WTC11 (cell line): Measurements from ENCODE around the gene BICC1.

Experiments
- CBFB ChIP-seq: sonication (generic); formaldehyde crosslinking; IDR thresholded peaks from 2 replicates; pipeline ENCODE4 v1.8.1; 2022; ENCODE audit warnings: mild to moderate bottlenecking, low read depth, missing genetic modification reagents
- CREB1 ChIP-seq: sonication (generic); formaldehyde crosslinking; IDR thresholded peaks from 2 replicates; pipeline ENCODE4 v1.8.0; 2023; ENCODE audit warnings: mild to moderate bottlenecking, missing genetic modification reagents
- CTCF ChIP-seq: fragments of 200-600 bp; IDR thresholded peaks from 2 replicates; pipeline ENCODE4 v1.8.0; 2022; ENCODE audit warnings: antibody characterized with exemption
- ESRRA ChIP-seq: sonication (generic); formaldehyde crosslinking; IDR thresholded peaks from 2 replicates; pipeline ENCODE4 v1.8.1; 2022; ENCODE audit warnings: mild to moderate bottlenecking, missing genetic modification reagents, borderline replicate concordance
- NFE2L1 ChIP-seq: sonication (generic); formaldehyde crosslinking; IDR thresholded peaks from 2 replicates; pipeline ENCODE4 v1.8.1; 2023; ENCODE audit warnings: missing genetic modification reagents
- NR2C2 ChIP-seq: sonication (generic); formaldehyde crosslinking; IDR thresholded peaks from 2 replicates; pipeline ENCODE4 v1.8.0; 2022; ENCODE audit warnings: mild to moderate bottlenecking, missing genetic modification reagents
- TEAD1 ChIP-seq: sonication (generic); formaldehyde crosslinking; IDR thresholded peaks from 2 replicates; pipeline ENCODE4 v1.8.0; 2022; ENCODE audit warnings: mild to moderate bottlenecking, missing genetic modification reagents
- TP53 ChIP-seq: sonication (generic); formaldehyde crosslinking; IDR thresholded peaks from 2 replicates; pipeline ENCODE4 v1.8.1; 2023; ENCODE audit warnings: mild to moderate bottlenecking, missing genetic modification reagents
- USF2 ChIP-seq: sonication (generic); formaldehyde crosslinking; IDR thresholded peaks from 2 replicates; pipeline ENCODE4 v1.8.1; 2023; ENCODE audit warnings: mild to moderate bottlenecking, missing genetic modification reagents, moderate library complexity
- TF ChIP-seq, protein P1 (sequence below): sonication (generic); formaldehyde crosslinking; IDR thresholded peaks from 2 replicates; pipeline ENCODE4 v1.8.1; 2022; ENCODE audit warnings: missing genetic modification reagents, borderline replicate concordance

- no peak for TF ChIP-seq CTCF
- TF ChIP-seq TEAD1 (CRISPR knock-in tag) = no peak
- TF ChIP-seq NR2C2 (CRISPR knock-in tag) = no peak
- no peak for TF ChIP-seq NFE2L1 (CRISPR knock-in tag)
- TF ChIP-seq, protein P1, sequence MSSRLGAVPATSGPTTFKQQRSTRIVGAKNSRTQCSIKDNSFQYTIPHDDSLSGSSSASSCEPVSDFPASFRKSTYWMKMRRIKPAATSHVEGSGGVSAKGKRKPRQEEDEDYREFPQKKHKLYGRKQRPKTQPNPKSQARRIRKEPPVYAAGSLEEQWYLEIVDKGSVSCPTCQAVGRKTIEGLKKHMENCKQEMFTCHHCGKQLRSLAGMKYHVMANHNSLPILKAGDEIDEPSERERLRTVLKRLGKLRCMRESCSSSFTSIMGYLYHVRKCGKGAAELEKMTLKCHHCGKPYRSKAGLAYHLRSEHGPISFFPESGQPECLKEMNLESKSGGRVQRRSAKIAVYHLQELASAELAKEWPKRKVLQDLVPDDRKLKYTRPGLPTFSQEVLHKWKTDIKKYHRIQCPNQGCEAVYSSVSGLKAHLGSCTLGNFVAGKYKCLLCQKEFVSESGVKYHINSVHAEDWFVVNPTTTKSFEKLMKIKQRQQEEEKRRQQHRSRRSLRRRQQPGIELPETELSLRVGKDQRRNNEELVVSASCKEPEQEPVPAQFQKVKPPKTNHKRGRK (CRISPR knock-in tag) = no peak
- TF ChIP-seq CREB1 (CRISPR knock-in tag) = no peak
- TF ChIP-seq ESRRA (CRISPR knock-in tag) = no peak
- TF ChIP-seq TP53 (CRISPR knock-in tag) = no peak
- no peak for TF ChIP-seq USF2 (CRISPR knock-in tag)
- no peak for TF ChIP-seq CBFB (CRISPR knock-in tag)
Measured at GRCh38 chr10:58718596-58718995, 205.9 kb downstream of the BICC1 start.
